MCF 10A (cell line): Measurements from ENCODE around the gene CFAP206. TPM values are rescaled to one million over a fixed set of nuclear protein-coding genes. Genes with fewer than 3 reads are reported as not detected.

ENCODE experiments used
- BruUV-seq: library from RNA; stranded (reverse); fragments of 400-500 nt; replicated peaks from 2 replicates; lab custom pipeline; 2021; lab: Mats Ljungman, UMichigan
- CTCF ChIA-PET: fragments of 300-600 bp; sonication (Branson Sonifier 250); formaldehyde crosslinking; extraction: SDS; loops from one replicate; lab custom pipeline; 2021; ENCODE audit warnings: antibody characterized with exemption, inconsistent platforms; lab: Yijun Ruan, JAX
- POLR2A ChIA-PET: fragments of 300-600, 350-650 bp; sonication (Branson Sonifier 250); formaldehyde crosslinking; extraction: SDS; loops from one replicate; lab custom pipeline; 2020; ENCODE audit warnings: antibody characterized with exemption, inconsistent platforms; lab: Yijun Ruan, JAX
- DNase-seq: peaks from one replicate; pipeline ENCODE4 v3.0.0-alpha.2; 2018; ENCODE audit not compliant: unreplicated experiment
- H3K27ac Mint-ChIP-seq: one replicate; pipeline ENCODE4 v1.8.0; 2022; ENCODE audit warnings: mild to moderate bottlenecking, low read depth, mixed read lengths; ENCODE audit not compliant: unreplicated experiment
- H3K27me3 Mint-ChIP-seq: one replicate; pipeline ENCODE4 v1.8.0; 2022; ENCODE audit warnings: mixed read lengths; ENCODE audit not compliant: insufficient read depth, unreplicated experiment
- H3K36me3 Mint-ChIP-seq: one replicate; pipeline ENCODE4 v1.8.0; 2022; ENCODE audit warnings: mild to moderate bottlenecking, moderate library complexity, mixed read lengths; ENCODE audit not compliant: insufficient read depth, unreplicated experiment
- H3K4me1 Mint-ChIP-seq: one replicate; pipeline ENCODE4 v1.8.0; 2022; ENCODE audit warnings: mixed read lengths; ENCODE audit not compliant: insufficient read depth, unreplicated experiment
- H3K4me3 Mint-ChIP-seq: one replicate; pipeline ENCODE4 v1.8.0; 2022; ENCODE audit warnings: mild to moderate bottlenecking, moderate library complexity, mixed read lengths; ENCODE audit not compliant: unreplicated experiment
- H3K9me3 Mint-ChIP-seq: one replicate; pipeline ENCODE4 v1.8.0; 2022; ENCODE audit warnings: mixed read lengths; ENCODE audit not compliant: unreplicated experiment
- intact Hi-C: fragments of 100-400 bp; cut with micrococcal nuclease; formaldehyde crosslinking; loops from 2 replicates; pipeline ENCODE4 v1.14.1; 2022
- total RNA-seq: library from RNA; stranded (reverse); gene quantifications from 2 replicates; pipeline ENCODE4 v1.2.3, GENCODE V29; 2022
- TF ChIP-seq, protein P1 (sequence below): fragments of 200-600 bp; IDR thresholded peaks from one replicate; pipeline ENCODE4 v1.8.0; 2022; ENCODE audit warnings: antibody characterized with exemption, mild to moderate bottlenecking; ENCODE audit not compliant: unreplicated experiment

CFAP206 gene
- total RNA-seq, 1 experiment from 2014 or later: not detected

DNA sequence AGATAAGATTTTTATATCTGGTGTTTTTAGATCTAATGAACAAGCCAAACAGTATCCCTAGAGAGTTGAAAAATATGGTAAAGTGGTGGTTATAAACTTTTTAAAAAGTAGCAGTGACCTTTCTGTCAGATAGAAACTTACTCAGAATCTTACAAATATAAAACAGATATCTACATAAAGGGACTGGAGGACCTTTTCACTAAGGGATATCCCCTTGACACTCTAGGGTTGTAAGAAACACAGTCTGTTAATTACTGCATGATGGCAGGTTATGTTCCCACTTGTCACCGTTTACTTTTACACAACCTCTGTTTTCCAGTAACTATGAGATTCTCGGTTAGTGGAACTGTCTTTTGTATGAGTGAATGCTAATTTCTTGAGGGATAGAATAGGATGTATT is 11.5 kb downstream of the CFAP206 start:
- ChIA-PET CTCF (interaction anchor here (0.6 to 0.7 kb wide), 2 partner anchors 58 to 513 kb away, joined by 3 read pairs; no protein-coding TSS in a partner anchor), POLR2A (no interaction called here)
- no peak for DNase-seq
- Mint-ChIP-seq H3K4me3 (no peak overlapping the region), H3K4me1 (no peaks in the 10 kb centered on the region), H3K27me3 (no peaks in the 10 kb centered on the region), H3K27ac (no peak overlapping the region), H3K36me3 (no peaks in the 10 kb centered on the region), H3K9me3 (no peaks in the 10 kb centered on the region)
- TF ChIP-seq, protein P1, sequence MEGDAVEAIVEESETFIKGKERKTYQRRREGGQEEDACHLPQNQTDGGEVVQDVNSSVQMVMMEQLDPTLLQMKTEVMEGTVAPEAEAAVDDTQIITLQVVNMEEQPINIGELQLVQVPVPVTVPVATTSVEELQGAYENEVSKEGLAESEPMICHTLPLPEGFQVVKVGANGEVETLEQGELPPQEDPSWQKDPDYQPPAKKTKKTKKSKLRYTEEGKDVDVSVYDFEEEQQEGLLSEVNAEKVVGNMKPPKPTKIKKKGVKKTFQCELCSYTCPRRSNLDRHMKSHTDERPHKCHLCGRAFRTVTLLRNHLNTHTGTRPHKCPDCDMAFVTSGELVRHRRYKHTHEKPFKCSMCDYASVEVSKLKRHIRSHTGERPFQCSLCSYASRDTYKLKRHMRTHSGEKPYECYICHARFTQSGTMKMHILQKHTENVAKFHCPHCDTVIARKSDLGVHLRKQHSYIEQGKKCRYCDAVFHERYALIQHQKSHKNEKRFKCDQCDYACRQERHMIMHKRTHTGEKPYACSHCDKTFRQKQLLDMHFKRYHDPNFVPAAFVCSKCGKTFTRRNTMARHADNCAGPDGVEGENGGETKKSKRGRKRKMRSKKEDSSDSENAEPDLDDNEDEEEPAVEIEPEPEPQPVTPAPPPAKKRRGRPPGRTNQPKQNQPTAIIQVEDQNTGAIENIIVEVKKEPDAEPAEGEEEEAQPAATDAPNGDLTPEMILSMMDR: no peak
- BruUV-seq: no TSS peak
- intact Hi-C loops: no loop called here

DNA sequence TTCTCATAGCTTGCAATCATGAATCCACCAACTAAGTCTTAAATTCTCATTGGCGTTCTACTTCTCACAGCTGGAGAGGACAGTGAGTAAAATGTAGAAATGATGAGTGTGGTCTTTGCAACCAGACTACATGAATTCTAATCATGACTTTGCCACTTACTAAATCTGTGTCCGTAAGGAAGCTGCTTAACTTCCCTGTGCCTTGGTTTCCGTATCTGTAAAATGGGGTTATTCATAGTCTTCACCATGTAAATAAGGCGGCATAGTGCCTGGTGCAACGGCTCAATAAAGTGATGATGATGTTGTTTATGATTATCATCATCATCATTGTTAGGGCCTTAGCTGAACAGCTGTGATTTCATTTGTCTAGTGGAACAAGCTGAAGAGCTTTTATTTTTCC is 12.6 kb downstream of the CFAP206 start:
- Mint-ChIP-seq H3K36me3 (no peaks in the 10 kb centered on the region), H3K9me3 (no peaks in the 10 kb centered on the region), H3K4me1 (no peaks in the 10 kb centered on the region), H3K27ac (no peak overlapping the region), H3K27me3 (no peaks in the 10 kb centered on the region), H3K4me3 (no peak overlapping the region)
- intact Hi-C loops: no loop called here
- ChIA-PET CTCF (interaction anchor here (0.5 to 0.7 kb wide), 3 partner anchors 9 to 169 kb away, joined by 3 read pairs; no protein-coding TSS in a partner anchor), POLR2A (no interaction called here)
- no peak for DNase-seq
- no TSS peak for BruUV-seq
- TF ChIP-seq, protein P1: no peak

DNA sequence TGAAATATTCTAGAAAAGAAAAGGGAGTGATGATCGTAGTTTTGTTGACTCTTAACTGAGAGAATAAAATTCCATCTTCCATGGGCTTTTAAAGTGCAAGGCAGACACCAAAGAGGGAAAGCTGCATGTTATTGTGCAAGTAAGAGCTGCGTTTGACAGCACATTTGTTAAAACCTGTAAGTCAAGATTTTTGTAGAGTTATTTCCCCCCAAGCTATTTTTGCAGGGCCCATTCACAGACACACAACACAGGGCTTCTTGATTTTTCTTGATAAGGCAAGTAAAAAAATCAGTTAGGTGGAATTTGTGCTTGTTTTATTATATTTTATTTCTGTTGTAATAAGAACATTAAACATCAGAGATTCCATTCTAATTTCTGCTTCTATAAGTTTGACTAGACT is 13.8 kb downstream of the CFAP206 start:
- ChIA-PET CTCF (interaction anchor here (0.7 kb wide), 1 partner anchor 91 kb away, joined by 4 read pairs; no protein-coding TSS in a partner anchor), POLR2A (no interaction called here)
- Mint-ChIP-seq H3K36me3 (no peaks in the 10 kb centered on the region), H3K27me3 (no peaks in the 10 kb centered on the region), H3K27ac (no peak overlapping the region), H3K4me1 (no peaks in the 10 kb centered on the region), H3K9me3 (no peaks in the 10 kb centered on the region), H3K4me3 (no peak overlapping the region)
- intact Hi-C loops: no loop called here
- no peak for DNase-seq
- no TSS peak for BruUV-seq
- TF ChIP-seq, protein P1: no peak

DNA sequence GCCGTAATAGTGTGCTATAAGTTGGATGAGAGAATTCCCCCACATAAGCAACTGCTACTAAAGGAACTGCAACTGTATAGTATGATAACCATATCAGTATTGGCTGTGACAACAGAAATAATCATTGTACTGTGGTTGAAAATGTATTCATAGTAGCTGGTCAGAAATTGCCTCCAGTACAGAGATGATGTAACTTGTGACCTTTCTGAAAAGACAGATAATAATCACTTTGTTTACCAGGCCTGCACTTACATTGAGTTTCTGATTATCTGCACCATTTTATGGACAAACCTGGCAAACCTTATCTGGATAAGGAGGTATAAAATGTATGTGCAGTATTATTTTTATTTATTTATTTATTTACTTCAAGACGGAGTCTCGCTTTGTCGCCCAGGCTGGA is 19.0 kb downstream of the CFAP206 start:
- Mint-ChIP-seq H3K27me3 (peaks cover 15% of the 10 kb centered on the region), H3K27ac (no peak overlapping the region), H3K36me3 (no peaks in the 10 kb centered on the region), H3K4me1 (peaks cover 5% of the 10 kb centered on the region), H3K4me3 (no peak overlapping the region), H3K9me3 (no peaks in the 10 kb centered on the region)
- no peak for DNase-seq
- ChIA-PET POLR2A (no interaction called here), CTCF (no interaction called here)
- TF ChIP-seq, protein P1: no peak
- intact Hi-C loops: no loop called here
- no TSS peak for BruUV-seq
